HUES64 (cell line): ENCODE results near the gene SVOP.

Experiments used
- H3K27ac ChIP-seq: 2 replicates; pipeline ENCODE4 v1.7.0; 2013; ENCODE audit warnings: low read depth, low read length, inconsistent platforms
- H3K27me3 ChIP-seq: 2 replicates; pipeline ENCODE4 v1.6.1; 2013; ENCODE audit warnings: mild to moderate bottlenecking, low read length; ENCODE audit not compliant: insufficient read depth
- H3K36me3 ChIP-seq: 2 replicates; pipeline ENCODE4 v1.6.1; 2013; ENCODE audit warnings: mild to moderate bottlenecking, low read length; ENCODE audit not compliant: insufficient read depth
- H3K4me1 ChIP-seq: 2 replicates; pipeline ENCODE4 v1.6.1; 2013; ENCODE audit warnings: mild to moderate bottlenecking, low read length, moderate library complexity; ENCODE audit not compliant: insufficient read depth
- H3K4me3 ChIP-seq: 2 replicates; pipeline ENCODE4 v1.5.1; 2013; ENCODE audit warnings: mild to moderate bottlenecking, low read length, moderate library complexity
- H3K9ac ChIP-seq: 2 replicates; pipeline ENCODE4 v1.6.1; 2013; ENCODE audit warnings: mild to moderate bottlenecking, low read depth, low read length
- H3K9me3 ChIP-seq: 2 replicates; pipeline ENCODE4 v1.6.1; 2013; ENCODE audit warnings: low read depth, low read length; ENCODE audit not compliant: insufficient read depth
- WGBS: fragments of 150-250, 120-280 bp; methylation state at CpG from one replicate; pipeline ENCODE4 v1.1.7; 2013; ENCODE audit warnings: missing lambda C conversion rate; 5-methylcytosine and 5-hydroxymethylcytosine counted together

The SVOP gene

GRCh38 chr12:108972358-108972757 is 48.5 kb downstream of the SVOP start:
- 0 out of 2 replicates have a peak, but pooled peaks cover 6% of the 10 kb centered on the region for H3K4me1 ChIP-seq
- H3K4me3 ChIP-seq: no peak overlapping the region
- no peaks in the 10 kb centered on the region for H3K27me3 ChIP-seq
- no peaks in the 10 kb centered on the region for H3K9me3 ChIP-seq
- WGBS: 88% methylated on average over 9 of the region's 9 CpGs
- H3K27ac ChIP-seq: no peak overlapping the region
- no peaks in the 10 kb centered on the region for H3K36me3 ChIP-seq
- no peak overlapping the region for H3K9ac ChIP-seq

DNA sequence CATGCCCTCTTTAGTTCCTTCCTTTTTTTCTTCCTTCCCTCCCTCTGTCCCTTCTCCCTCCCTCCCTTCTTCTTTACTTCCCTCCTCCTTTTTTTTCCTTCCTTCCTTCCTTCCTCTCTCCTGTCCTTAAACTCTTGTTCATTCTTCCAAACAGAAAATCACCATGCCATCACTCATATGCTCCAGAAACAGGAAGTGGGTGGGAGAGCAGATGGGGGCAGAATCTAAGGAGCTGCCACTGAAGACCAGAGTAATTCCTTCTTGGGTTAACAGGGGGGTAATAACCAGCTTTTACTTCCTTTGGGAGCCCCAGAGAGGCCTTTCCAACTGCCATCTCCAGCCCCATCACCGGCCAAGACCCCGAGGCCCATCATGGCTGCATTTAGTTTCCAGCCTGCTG is 51.2 kb downstream of the SVOP start:
- Histone ChIP-seq H3K9me3 (no peaks in the 10 kb centered on the region), H3K27ac (no peak overlapping the region), H3K4me3 (no peak overlapping the region), H3K9ac (no peak overlapping the region), H3K36me3 (no peaks in the 10 kb centered on the region), H3K27me3 (no peaks in the 10 kb centered on the region), H3K4me1 (0 out of 2 replicates have a peak, but pooled peaks cover 6% of the 10 kb centered on the region)
- 99% methylated on average over 2 of the region's 2 CpGs for WGBS

DNA sequence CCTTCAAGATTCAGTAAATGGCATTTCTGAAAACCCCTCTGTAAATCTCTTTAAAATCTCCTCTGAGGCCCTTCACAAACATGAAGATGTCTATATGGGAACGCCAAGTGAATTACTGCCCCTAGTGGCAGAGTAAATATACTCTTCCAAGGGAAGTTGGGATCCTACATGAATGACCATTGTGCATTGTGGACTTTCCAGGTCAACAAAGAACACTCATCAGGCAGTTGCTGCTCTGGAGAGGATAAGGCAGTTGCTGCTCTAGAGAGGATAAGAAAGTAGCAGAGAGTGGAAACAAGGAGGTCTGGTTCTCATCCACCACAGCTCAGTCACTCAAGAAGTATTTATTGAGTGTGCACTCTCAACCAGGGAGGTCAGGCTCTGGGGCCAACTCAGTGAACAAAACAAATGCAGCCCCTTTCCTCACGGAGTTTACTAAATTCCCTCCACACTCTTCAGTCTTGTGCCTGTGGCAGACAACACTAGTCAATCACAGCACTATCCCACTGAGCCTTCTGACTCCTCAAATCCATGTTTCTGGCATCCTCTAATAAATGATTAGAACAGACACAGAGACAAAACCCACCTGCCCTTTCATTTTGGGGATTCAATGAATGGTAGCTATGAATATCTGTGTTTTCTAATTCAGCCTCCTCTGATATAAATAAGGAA is 52.9 kb downstream of the SVOP start:
- no peaks in the 10 kb centered on the region for H3K27me3 ChIP-seq
- H3K4me3 ChIP-seq: no peak overlapping the region
- no peaks in the 10 kb centered on the region for H3K36me3 ChIP-seq
- H3K9me3 ChIP-seq: no peaks in the 10 kb centered on the region
- H3K4me1 ChIP-seq: no peaks in the 10 kb centered on the region
- 61% methylated on average over 2 of the region's 2 CpGs for WGBS
- H3K9ac ChIP-seq: no peak overlapping the region
- no peak overlapping the region for H3K27ac ChIP-seq

DNA sequence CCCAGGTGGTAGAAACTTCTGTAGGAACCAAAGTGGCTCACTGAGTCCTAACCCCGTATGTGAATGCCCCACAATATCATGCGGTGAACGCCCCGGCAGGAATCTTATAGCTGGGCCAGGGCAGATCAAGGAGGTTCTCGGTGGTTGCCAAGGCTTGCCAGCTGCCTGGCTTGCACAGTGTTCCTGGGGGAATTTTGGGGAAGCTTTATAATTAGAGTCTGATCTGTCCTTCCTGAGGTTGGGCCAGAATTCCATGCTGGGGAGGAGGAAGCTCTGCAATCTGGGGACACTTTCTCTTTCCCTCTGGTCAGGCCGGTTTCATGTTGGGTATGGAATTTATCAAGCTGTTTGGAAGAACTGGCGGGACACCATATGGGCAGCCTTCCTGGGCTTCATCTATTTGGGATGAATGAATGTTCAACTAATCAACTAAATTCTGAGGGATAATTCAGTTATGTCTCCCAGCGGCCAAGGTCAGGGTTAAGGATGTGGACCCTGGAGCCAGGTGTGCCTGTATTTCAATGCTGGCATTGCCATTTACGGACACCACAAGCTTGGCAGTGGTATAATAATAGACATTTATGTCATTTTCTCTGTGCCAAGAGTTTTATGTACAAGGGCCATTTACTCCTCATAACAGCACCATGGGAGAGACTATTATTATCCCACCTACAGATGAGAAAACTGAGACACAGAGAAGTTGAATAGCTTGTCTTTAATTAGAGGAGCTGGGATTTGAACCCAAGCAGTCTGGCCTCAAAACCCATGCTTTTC is 54.3 kb downstream of the SVOP start:
- Histone ChIP-seq H3K27me3 (no peaks in the 10 kb centered on the region), H3K27ac (no peak overlapping the region), H3K36me3 (no peaks in the 10 kb centered on the region), H3K4me1 (no peaks in the 10 kb centered on the region), H3K9ac (no peak overlapping the region), H3K4me3 (no peak overlapping the region), H3K9me3 (no peaks in the 10 kb centered on the region)
- WGBS: 91% methylated on average over 9 of the region's 9 CpGs

DNA sequence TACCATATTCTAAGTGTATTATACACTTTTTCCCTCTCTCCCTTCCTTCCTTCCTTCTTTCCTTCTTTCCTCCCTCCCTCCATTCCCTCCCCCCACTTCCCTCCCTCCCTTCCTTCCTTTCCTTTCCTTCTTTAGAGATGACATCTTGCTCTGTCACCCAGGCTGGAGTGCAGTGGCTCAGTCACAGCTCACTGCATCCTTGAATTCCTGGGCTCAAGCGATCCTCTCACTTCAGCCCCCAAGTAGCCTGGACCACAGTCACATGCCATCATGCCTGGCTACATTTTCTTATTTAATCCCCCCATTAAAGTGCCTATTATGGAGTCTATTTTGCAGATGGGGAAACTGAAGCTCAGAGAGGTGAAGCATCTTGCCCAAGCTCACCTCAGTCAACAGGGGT is 55.0 kb downstream of the SVOP start:
- no peak overlapping the region for H3K9ac ChIP-seq
- no peaks in the 10 kb centered on the region for H3K36me3 ChIP-seq
- no peak overlapping the region for H3K4me3 ChIP-seq
- no peaks in the 10 kb centered on the region for H3K27me3 ChIP-seq
- no peak overlapping the region for H3K27ac ChIP-seq
- 86% methylated on average over 1 of the region's 1 CpG for WGBS
- no peaks in the 10 kb centered on the region for H3K4me1 ChIP-seq
- no peaks in the 10 kb centered on the region for H3K9me3 ChIP-seq

DNA sequence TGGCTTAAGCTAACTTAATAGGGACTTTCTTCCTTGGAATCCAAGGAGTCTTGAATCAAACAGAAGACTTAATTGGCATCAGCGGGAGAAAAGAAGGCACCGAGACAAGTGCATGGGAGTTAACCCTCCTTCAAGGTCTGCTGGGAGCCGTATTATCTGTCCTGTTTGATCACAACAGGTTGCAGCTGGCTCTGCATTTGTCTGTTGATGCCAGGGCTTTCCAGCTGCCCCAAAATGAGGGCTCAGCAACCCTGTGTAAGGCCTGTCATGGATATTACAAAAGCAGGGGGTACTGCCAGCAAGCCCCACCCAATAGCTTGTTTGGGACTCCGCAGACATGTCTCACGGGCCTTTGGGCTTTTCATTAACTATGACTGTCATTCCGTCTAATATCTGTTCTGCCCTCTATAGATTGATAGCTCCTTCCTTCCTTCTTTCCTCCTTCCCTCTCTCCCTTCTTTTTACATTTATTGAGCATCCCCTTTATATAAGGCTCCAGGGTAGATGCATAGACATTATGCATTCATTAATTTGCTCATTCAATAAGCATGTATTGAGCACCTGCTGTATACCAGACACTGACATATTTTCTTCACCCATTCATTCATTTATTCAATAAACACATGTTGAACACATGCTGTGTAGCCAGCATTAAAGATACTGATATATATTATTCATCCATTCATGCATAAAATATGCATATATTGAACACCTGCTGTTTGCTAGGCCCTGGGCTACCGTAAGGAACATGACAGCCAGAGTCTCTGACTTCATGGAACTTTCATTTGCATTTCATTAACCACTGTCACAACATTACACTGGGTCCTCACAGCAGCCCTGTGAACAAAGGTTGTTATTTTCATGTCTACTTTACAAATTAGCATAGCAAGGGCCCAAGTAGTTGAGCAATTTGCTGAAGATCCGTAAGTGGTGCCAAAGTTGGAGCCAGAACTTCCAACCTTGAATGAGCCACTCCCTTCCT is 56.2 kb downstream of the SVOP start:
- H3K4me1 ChIP-seq: no peaks in the 10 kb centered on the region
- no peak overlapping the region for H3K9ac ChIP-seq
- WGBS: 89% methylated on average over 8 of the region's 8 CpGs
- no peak overlapping the region for H3K4me3 ChIP-seq
- no peaks in the 10 kb centered on the region for H3K27me3 ChIP-seq
- H3K27ac ChIP-seq: no peak overlapping the region
- no peaks in the 10 kb centered on the region for H3K36me3 ChIP-seq
- H3K9me3 ChIP-seq: no peaks in the 10 kb centered on the region

GRCh38 chr12:108962256-108962655 is 58.6 kb downstream of the SVOP start:
- WGBS: 87% methylated on average over 4 of the region's 4 CpGs
- H3K4me1 ChIP-seq: no peaks in the 10 kb centered on the region

DNA sequence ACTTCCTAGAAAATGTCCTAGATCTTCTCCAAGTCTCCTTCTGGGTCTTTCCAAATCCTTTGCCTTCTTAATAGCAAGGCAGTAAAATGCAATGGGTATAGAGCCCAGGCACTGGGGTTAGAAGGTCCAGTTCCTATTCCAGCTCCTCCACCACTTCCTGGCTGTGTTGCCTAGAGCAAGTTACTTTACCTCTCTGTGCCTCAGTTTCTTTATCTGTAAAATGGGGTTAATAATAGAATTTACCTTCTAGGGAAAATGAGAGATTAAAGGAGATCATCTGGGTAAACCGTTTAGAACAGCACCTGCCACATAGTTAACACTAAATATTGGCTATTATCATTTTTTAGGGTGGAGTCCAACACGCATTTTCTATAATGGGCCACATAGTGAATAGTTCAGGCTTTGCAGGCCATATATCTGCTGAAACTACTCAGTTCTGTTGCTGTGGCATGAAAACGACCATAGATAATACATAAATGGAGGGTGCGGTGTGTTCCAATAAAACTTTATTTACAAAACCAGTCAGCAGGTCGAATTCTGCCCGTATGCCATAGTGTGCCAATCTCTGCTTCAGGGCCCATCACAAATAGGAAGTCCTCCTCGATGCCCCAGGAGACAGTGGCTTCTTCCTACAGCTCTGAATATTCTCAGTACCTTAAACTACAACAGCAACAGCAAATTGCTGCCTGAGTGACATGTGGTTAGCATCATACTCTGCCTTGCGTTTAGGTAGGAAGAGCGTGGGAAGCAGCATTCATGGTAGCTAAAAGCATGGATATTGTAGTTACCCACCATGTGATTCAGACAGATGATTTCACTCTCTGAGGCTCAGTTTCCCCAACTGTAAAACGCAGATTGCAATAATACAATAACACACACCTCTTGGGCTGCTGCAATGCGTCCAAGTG is 60.9 kb downstream of the SVOP start:
- no peak overlapping the region for H3K27ac ChIP-seq
- H3K27me3 ChIP-seq: no peaks in the 10 kb centered on the region
- H3K9ac ChIP-seq: no peak overlapping the region
- H3K36me3 ChIP-seq: no peaks in the 10 kb centered on the region
- WGBS: 93% methylated on average over 10 of the region's 11 CpGs
- no peak overlapping the region for H3K4me3 ChIP-seq
- no peaks in the 10 kb centered on the region for H3K9me3 ChIP-seq
- no peaks in the 10 kb centered on the region for H3K4me1 ChIP-seq

More at GRCh38 chr12:108962256-108962655, 58.6 kb downstream of the SVOP start:
- Histone ChIP-seq H3K9ac (no peak overlapping the region), H3K27ac (no peak overlapping the region), H3K36me3 (no peaks in the 10 kb centered on the region), H3K27me3 (no peaks in the 10 kb centered on the region), H3K9me3 (no peaks in the 10 kb centered on the region), H3K4me3 (no peak overlapping the region)

GRCh38 chr12:108955225-108955835 is 65.5 kb downstream of the SVOP start:
- no peak overlapping the region for H3K27ac ChIP-seq
- no peaks in the 10 kb centered on the region for H3K36me3 ChIP-seq
- H3K4me3 ChIP-seq: no peak overlapping the region
- H3K27me3 ChIP-seq: no peaks in the 10 kb centered on the region
- H3K9me3 ChIP-seq: no peaks in the 10 kb centered on the region
- no peak overlapping the region for H3K9ac ChIP-seq
- H3K4me1 ChIP-seq: no peaks in the 10 kb centered on the region
- 94% methylated on average over 6 of the region's 6 CpGs for WGBS
